HG03103 (cell line): ENCODE data around the gene FOXM1.

Experiments used
- ATAC-seq: cut with Tn5 transposase; IDR thresholded peaks from one replicate; pipeline ENCODE4 v1.9.1; 2021; ENCODE audit warnings: low read depth; ENCODE audit not compliant: unreplicated experiment

Gene FOXM1

GRCh38 chr12:2841056-2841650 is 35.8 kb downstream of the FOXM1 start:
- no peak for ATAC-seq

GRCh38 chr12:2836574-2836973 is 40.4 kb downstream of the FOXM1 start:
- no peak for ATAC-seq

GRCh38 chr12:2835691-2836403 is 41.1 kb downstream of the FOXM1 start:
- ATAC-seq: no peak

GRCh38 chr12:2834581-2835491 is 42.1 kb downstream of the FOXM1 start, which contains the start of gene NRIP2:
NRIP2 (minus strand) TSS chr12:2835035; CDS start chr12:2834983, 52 bp downstream.
- no peak for ATAC-seq

GRCh38 chr12:2833810-2834209 is 43.2 kb downstream of the FOXM1 start:
- ATAC-seq: no peak

GRCh38 chr12:2833327-2833726 is 43.6 kb downstream of the FOXM1 start:
- no peak for ATAC-seq

GRCh38 chr12:2832550-2833127 is 44.3 kb downstream of the FOXM1 start:
- no peak for ATAC-seq

GRCh38 chr12:2829275-2829674 is 47.7 kb downstream of the FOXM1 start:
- ATAC-seq: no peak

GRCh38 chr12:2826721-2827515 is 50.1 kb downstream of the FOXM1 start:
- no peak for ATAC-seq

- ATAC-seq: no peak
Measured at GRCh38 chr12:2826036-2826435, 50.9 kb downstream of the FOXM1 start.

GRCh38 chr12:2825132-2825531 is 51.8 kb downstream of the FOXM1 start:
- ATAC-seq: no peak

GRCh38 chr12:2824541-2824940 is 52.4 kb downstream of the FOXM1 start:
- no peak for ATAC-seq

- ATAC-seq: no peak
Measured at GRCh38 chr12:2823483-2823882, 53.5 kb downstream of the FOXM1 start.

GRCh38 chr12:2820432-2820831 is 56.5 kb downstream of the FOXM1 start:
- ATAC-seq: no peak

GRCh38 chr12:2819810-2820209 is 57.2 kb downstream of the FOXM1 start:
- ATAC-seq: no peak

- ATAC-seq: peak; percentile 38
Measured at GRCh38 chr12:2813214-2814185, 63.5 kb downstream of the FOXM1 start.

GRCh38 chr12:2812290-2813213 is 64.4 kb downstream of the FOXM1 start, which contains the start of gene ITFG2:
ITFG2 (plus strand) TSS chr12:2812668; CDS start chr12:2812761, 93 bp downstream.
- ATAC-seq: peak; percentile 94

GRCh38 chr12:2811801-2812200 is 65.2 kb downstream of the FOXM1 start:
- no peak for ATAC-seq
